ENCODE results near the gene UNC13A.

The UNC13A gene

DNA sequence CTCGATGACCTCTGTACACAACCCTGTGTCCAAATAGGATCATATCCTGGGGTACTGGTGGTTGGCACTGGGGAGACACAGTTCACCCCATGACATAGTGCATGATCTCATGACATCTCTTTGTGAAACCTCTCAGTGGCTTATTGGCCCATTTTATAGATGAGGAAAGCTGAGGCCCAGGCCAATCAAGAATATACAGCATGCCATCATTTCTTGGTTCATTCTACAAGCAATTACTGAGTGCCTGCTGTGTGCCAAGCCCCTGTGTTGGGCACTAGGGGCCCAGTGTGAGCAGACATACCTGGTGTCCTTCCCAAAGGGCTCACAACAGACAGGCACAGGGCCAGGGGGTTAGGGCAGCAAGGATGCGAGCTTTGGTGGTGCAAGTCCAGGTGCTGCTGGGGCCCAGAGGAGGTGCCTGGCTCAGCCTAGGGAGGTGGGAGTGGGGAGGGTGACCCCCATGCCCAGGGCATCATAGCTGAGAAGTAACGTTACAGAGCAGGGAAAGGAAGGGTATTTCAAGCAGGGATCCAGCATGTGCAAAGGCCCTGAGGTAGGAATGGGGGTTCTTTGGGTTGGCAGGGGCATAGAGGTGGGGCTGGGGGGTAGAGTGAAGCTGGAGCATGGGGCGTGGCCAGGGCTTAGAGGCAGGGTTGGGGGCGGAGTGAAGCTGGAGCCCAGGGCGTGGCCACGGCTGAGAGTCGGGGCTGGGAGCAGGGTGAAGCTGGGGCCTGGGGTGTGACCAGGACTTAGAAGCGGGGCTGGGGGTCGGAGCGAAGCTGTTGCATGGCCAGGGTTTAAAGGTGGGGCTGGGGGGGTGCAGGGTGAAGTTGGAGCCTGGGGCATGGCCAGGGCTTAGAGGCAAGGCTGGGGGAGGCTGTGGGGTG lies 112.0 kb downstream of the UNC13A start:
- TF ChIP-seq SNAI2 (CRISPR knock-in tag; IDR thresholded peaks at IDR 0.05) (no peak), BACH2 (CRISPR knock-in tag; IDR thresholded peaks at IDR 0.05; ENCODE audit: borderline replicate concordance) (no peak), ZFP3 (CRISPR knock-in tag; IDR thresholded peaks at IDR 0.05) (no peak), PATZ1 (CRISPR knock-in tag; IDR thresholded peaks at IDR 0.05; ENCODE audit: borderline replicate concordance) (no peak), ISL1 (CRISPR knock-in tag; IDR thresholded peaks at IDR 0.05) (no peak), TCF4 (CRISPR knock-in tag; IDR thresholded peaks at IDR 0.05; ENCODE audit: borderline replicate concordance) (no peak), POU6F1 (CRISPR knock-in tag; IDR thresholded peaks at IDR 0.05; ENCODE audit: borderline replicate concordance, low read depth) (no peak), ESRRG (CRISPR knock-in tag; IDR thresholded peaks at IDR 0.05) (no peak), RARB (CRISPR knock-in tag; IDR thresholded peaks at IDR 0.05) (no peak)
- TF ChIP-seq, protein P1, sequence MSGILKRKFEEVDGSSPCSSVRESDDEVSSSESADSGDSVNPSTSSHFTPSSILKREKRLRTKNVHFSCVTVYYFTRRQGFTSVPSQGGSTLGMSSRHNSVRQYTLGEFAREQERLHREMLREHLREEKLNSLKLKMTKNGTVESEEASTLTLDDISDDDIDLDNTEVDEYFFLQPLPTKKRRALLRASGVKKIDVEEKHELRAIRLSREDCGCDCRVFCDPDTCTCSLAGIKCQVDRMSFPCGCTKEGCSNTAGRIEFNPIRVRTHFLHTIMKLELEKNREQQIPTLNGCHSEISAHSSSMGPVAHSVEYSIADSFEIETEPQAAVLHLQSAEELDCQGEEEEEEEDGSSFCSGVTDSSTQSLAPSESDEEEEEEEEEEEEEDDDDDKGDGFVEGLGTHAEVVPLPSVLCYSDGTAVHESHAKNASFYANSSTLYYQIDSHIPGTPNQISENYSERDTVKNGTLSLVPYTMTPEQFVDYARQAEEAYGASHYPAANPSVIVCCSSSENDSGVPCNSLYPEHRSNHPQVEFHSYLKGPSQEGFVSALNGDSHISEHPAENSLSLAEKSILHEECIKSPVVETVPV (CRISPR knock-in tag; IDR thresholded peaks at IDR 0.05) = no peak
- TF ChIP-seq, protein P2, sequence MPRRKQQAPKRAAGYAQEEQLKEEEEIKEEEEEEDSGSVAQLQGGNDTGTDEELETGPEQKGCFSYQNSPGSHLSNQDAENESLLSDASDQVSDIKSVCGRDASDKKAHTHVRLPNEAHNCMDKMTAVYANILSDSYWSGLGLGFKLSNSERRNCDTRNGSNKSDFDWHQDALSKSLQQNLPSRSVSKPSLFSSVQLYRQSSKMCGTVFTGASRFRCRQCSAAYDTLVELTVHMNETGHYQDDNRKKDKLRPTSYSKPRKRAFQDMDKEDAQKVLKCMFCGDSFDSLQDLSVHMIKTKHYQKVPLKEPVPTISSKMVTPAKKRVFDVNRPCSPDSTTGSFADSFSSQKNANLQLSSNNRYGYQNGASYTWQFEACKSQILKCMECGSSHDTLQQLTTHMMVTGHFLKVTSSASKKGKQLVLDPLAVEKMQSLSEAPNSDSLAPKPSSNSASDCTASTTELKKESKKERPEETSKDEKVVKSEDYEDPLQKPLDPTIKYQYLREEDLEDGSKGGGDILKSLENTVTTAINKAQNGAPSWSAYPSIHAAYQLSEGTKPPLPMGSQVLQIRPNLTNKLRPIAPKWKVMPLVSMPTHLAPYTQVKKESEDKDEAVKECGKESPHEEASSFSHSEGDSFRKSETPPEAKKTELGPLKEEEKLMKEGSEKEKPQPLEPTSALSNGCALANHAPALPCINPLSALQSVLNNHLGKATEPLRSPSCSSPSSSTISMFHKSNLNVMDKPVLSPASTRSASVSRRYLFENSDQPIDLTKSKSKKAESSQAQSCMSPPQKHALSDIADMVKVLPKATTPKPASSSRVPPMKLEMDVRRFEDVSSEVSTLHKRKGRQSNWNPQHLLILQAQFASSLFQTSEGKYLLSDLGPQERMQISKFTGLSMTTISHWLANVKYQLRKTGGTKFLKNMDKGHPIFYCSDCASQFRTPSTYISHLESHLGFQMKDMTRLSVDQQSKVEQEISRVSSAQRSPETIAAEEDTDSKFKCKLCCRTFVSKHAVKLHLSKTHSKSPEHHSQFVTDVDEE (CRISPR knock-in tag; IDR thresholded peaks at IDR 0.05) = no peak
- no peak for ATAC-seq

- no peak for ATAC-seq
- TF ChIP-seq PPARA (CRISPR knock-in tag; IDR thresholded peaks at IDR 0.05; ENCODE audit: borderline replicate concordance) (no peak), ZFP3 (CRISPR knock-in tag; IDR thresholded peaks at IDR 0.05) (peak; percentile 98)
These were observed 115.5 kb downstream of the UNC13A start for GRCh38 chr19:17572638-17573037.

GRCh38 chr19:17570791-17571190 lies 117.4 kb downstream of the UNC13A start:
- no peak for ATAC-seq
- TF ChIP-seq PATZ1 (CRISPR knock-in tag; IDR thresholded peaks at IDR 0.05; ENCODE audit: borderline replicate concordance) (no peak), ZNF70 (CRISPR knock-in tag; IDR thresholded peaks at IDR 0.05) (no peak), OSR1 (CRISPR knock-in tag; IDR thresholded peaks at IDR 0.05) (no peak), CSDC2 (CRISPR knock-in tag; IDR thresholded peaks at IDR 0.05) (no peak), ARNTL (CRISPR knock-in tag; IDR thresholded peaks at IDR 0.05; ENCODE audit: borderline replicate concordance, low read depth) (no peak), BACH2 (CRISPR knock-in tag; IDR thresholded peaks at IDR 0.05; ENCODE audit: borderline replicate concordance) (no peak), ZNF8 (CRISPR knock-in tag; IDR thresholded peaks at IDR 0.05) (no peak), ZC3H10 (CRISPR knock-in tag; IDR thresholded peaks at IDR 0.05) (no peak), PPARA (CRISPR knock-in tag; IDR thresholded peaks at IDR 0.05; ENCODE audit: borderline replicate concordance) (no peak), POU6F1 (CRISPR knock-in tag; IDR thresholded peaks at IDR 0.05; ENCODE audit: borderline replicate concordance, low read depth) (no peak), CREB5 (CRISPR knock-in tag; IDR thresholded peaks at IDR 0.05; ENCODE audit: low read depth) (no peak), ZFP30 (CRISPR knock-in tag; IDR thresholded peaks at IDR 0.05) (no peak), SNAI2 (CRISPR knock-in tag; IDR thresholded peaks at IDR 0.05) (no peak), ISL1 (CRISPR knock-in tag; IDR thresholded peaks at IDR 0.05) (no peak)
- TF ChIP-seq, protein P1 (CRISPR knock-in tag; IDR thresholded peaks at IDR 0.05) = no peak
